Osteoblast (primary cell): ENCODE measurements around the gene PPP1R3E. TPM values are rescaled to one million over a fixed set of nuclear protein-coding genes. Genes with fewer than 3 reads are reported as not detected.

Experiments
- DNase-seq: peaks from one replicate; pipeline ENCODE4 v3.0.0; 2011; ENCODE audit warnings: low spot score, mixed read lengths; ENCODE audit not compliant: insufficient read length; ENCODE audit errors: missing footprints
- H2AFZ ChIP-seq: 2 replicates; pipeline ENCODE4 v1.6.0; 2011; ENCODE audit warnings: mild to moderate bottlenecking, low read length
- H3K27ac ChIP-seq: 2 replicates; pipeline ENCODE4 v1.5.1; 2011; ENCODE audit warnings: mild to moderate bottlenecking, low read depth, low read length, moderate library complexity
- H3K27me3 ChIP-seq: 2 replicates; pipeline ENCODE4 v1.6.0; 2012; ENCODE audit warnings: mild to moderate bottlenecking, control low read depth, inconsistent platforms, low read length, moderate library complexity; ENCODE audit not compliant: insufficient read depth
- H3K36me3 ChIP-seq: 2 replicates; pipeline ENCODE4 v1.5.1; 2011; ENCODE audit warnings: mild to moderate bottlenecking, low read length, control low read depth, moderate library complexity; ENCODE audit not compliant: insufficient read depth
- H3K4me1 ChIP-seq: 2 replicates; pipeline ENCODE4 v1.5.1; 2011; ENCODE audit warnings: mild to moderate bottlenecking, low read length, control low read depth, moderate library complexity; ENCODE audit not compliant: insufficient read depth
- H3K4me2 ChIP-seq: 2 replicates; pipeline ENCODE4 v1.6.0; 2011; ENCODE audit warnings: mild to moderate bottlenecking, low read length; ENCODE audit not compliant: insufficient read depth
- H3K4me3 ChIP-seq: fragments of 200-600 bp; sonication (generic); 3 replicates; pipeline ENCODE4 v1.5.1; 2012; ENCODE audit warnings: mild to moderate bottlenecking, low read length, inconsistent platforms; ENCODE audit not compliant: insufficient read depth
- H3K79me2 ChIP-seq: 2 replicates; pipeline ENCODE4 v1.6.0; 2012; ENCODE audit warnings: mild to moderate bottlenecking, low read length, control low read depth, inconsistent platforms; ENCODE audit not compliant: insufficient read depth
- H3K9me3 ChIP-seq: 2 replicates; pipeline ENCODE4 v1.5.1; 2011; ENCODE audit warnings: low read depth, low read length, control low read depth
- H4K20me1 ChIP-seq: 2 replicates; pipeline ENCODE4 v1.6.0; 2012; ENCODE audit warnings: mild to moderate bottlenecking, low read length, control low read depth; ENCODE audit not compliant: insufficient read depth
- total RNA-seq: library from RNA; depleted of rRNA; stranded (reverse); fragments of >200 nt; gene quantifications from 2 replicates; pipeline ENCODE4 v1.2.3, GENCODE V29; 2012
- TF ChIP-seq, protein P1 (sequence below): IDR thresholded peaks from 2 replicates; pipeline ENCODE4 v1.5.1; 2011; ENCODE audit warnings: mild to moderate bottlenecking, low read depth, low read length, moderate library complexity; ENCODE audit errors: extremely low read depth

The PPP1R3E gene
- total RNA-seq: 7.6 and 9.1 TPM in 2 replicates

- peak within 1 kb of the TSS; percentile 96 for H2AFZ ChIP-seq
- DNase-seq: peak; percentile 90
- peaks cover 15% of the 10 kb centered on the region for H3K79me2 ChIP-seq
- H3K27me3 ChIP-seq: no peaks in the 10 kb centered on the region
- H3K36me3 ChIP-seq: no peaks in the 10 kb centered on the region
- H4K20me1 ChIP-seq: peaks cover 1% of the 10 kb centered on the region
- peak within 1 kb of the TSS; percentile 92 for H3K4me2 ChIP-seq
- H3K27ac ChIP-seq: peak within 1 kb of the TSS; percentile 60
- peaks cover 50% of the 10 kb centered on the region for H3K4me1 ChIP-seq
- TF ChIP-seq, protein P1, sequence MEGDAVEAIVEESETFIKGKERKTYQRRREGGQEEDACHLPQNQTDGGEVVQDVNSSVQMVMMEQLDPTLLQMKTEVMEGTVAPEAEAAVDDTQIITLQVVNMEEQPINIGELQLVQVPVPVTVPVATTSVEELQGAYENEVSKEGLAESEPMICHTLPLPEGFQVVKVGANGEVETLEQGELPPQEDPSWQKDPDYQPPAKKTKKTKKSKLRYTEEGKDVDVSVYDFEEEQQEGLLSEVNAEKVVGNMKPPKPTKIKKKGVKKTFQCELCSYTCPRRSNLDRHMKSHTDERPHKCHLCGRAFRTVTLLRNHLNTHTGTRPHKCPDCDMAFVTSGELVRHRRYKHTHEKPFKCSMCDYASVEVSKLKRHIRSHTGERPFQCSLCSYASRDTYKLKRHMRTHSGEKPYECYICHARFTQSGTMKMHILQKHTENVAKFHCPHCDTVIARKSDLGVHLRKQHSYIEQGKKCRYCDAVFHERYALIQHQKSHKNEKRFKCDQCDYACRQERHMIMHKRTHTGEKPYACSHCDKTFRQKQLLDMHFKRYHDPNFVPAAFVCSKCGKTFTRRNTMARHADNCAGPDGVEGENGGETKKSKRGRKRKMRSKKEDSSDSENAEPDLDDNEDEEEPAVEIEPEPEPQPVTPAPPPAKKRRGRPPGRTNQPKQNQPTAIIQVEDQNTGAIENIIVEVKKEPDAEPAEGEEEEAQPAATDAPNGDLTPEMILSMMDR: no peak
- no peaks in the 10 kb centered on the region for H3K9me3 ChIP-seq
- H3K4me3 ChIP-seq: peak within 1 kb of the TSS; percentile 80
Measured at GRCh38 chr14:23302290-23303225, at the start of gene PPP1R3E. PPP1R3E (minus strand) TSS chr14:23302859; CDS start chr14:23302576, 283 bp downstream.

DNA sequence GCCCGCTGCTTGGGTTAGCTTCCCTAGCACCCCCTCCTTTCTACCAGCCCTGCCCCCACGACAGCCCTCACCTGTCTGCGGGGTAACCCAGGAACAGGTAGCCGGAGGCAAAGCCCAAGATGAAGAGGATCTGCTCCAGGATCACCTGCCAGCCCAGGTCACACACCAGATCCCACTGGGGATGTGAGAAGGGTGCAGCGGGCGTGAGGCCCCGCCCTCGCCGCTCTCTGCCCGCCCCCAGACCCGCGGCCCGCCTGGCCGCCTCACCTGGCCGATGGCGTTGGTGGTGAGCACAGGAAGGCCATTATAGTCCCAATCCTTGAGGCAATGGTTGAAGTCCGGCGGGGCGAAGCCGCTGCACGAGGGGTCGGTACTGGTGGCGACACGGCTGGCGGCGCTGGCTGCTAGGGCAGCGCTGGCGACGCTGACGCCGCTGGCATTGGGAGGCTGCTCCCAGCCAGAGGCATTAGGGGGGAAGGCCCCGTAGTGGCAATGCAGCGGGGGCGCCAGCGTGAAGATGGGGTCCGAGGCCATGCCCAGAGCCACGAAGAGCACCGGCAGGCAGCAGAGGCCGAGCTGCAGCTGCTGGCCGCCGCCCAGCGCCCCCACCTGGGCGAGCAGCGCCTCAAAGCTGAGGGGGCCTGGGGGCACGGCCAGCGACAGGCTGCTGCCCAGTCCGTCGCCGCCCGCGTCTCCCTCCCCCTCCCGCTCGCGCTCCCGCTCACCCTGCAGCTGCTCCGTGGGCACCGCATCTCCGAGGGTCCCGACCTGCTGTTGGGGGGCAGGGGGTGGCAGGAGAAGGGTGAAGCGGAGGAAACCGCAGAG, 49.2 kb upstream of the PPP1R3E start:
- Histone ChIP-seq H3K9me3 (no peaks in the 10 kb centered on the region), H2AFZ (peak overlapping the region; percentile 30), H3K27ac (no peak overlapping the region), H4K20me1 (peaks cover 5% of the 10 kb centered on the region), H3K79me2 (no peaks in the 10 kb centered on the region), H3K36me3 (no peaks in the 10 kb centered on the region), H3K4me3 (peak overlapping the region; percentile 79), H3K4me1 (peaks cover 7% of the 10 kb centered on the region), H3K27me3 (no peaks in the 10 kb centered on the region), H3K4me2 (peak overlapping the region; percentile 83)
- TF ChIP-seq, protein P1: no peak
- DNase-seq: peak; percentile 85

GRCh38 chr14:23349156-23349845, 46.6 kb upstream of the PPP1R3E start:
- TF ChIP-seq, protein P1: no peak
- Histone ChIP-seq H3K36me3 (no peaks in the 10 kb centered on the region), H4K20me1 (peaks cover 5% of the 10 kb centered on the region), H3K9me3 (no peaks in the 10 kb centered on the region), H3K27me3 (no peaks in the 10 kb centered on the region), H2AFZ (no peak overlapping the region), H3K4me2 (no peak overlapping the region), H3K79me2 (no peaks in the 10 kb centered on the region), H3K4me1 (peaks cover 7% of the 10 kb centered on the region), H3K27ac (no peak overlapping the region), H3K4me3 (no peak overlapping the region)
- peak; percentile 74 for DNase-seq
